Activated T-helper 1 cell treated with anti-CD3 and anti-CD28 coated beads, Interleukin-12 subunit alpha, Interleukin-12 subunit beta, Interleukin-2, Interleukin-4 antibody, amounts not matched to agents 30 ng/mL and 10 ng/mL and 1 ng/mL, durations not matched to agents 14 hours and 24 hours and 36 hours (primary cell): Measurements from ENCODE around the gene RANBP9. TPM values are rescaled to one million over a fixed set of nuclear protein-coding genes. Genes with fewer than 3 reads are reported as not detected.
A peak's percentile ranks its signal among the peaks of the same experiment; 100 is the strongest.

ENCODE experiments used
- DNase-seq: peaks from one replicate; pipeline ENCODE4 v3.0.0; 2021; ENCODE audit warnings: low spot score
- H3K27ac Mint-ChIP-seq: one replicate; pipeline ENCODE4 v1.8.0; 2021; ENCODE audit warnings: mild to moderate bottlenecking, mixed read lengths
- H3K27me3 Mint-ChIP-seq: one replicate; pipeline ENCODE4 v1.8.0; 2022; ENCODE audit warnings: mild to moderate bottlenecking, moderate library complexity, mixed read lengths; ENCODE audit not compliant: insufficient read depth
- H3K36me3 Mint-ChIP-seq: one replicate; pipeline ENCODE4 v1.8.0; 2021; ENCODE audit warnings: low read depth, mixed read lengths
- H3K4me1 Mint-ChIP-seq: one replicate; pipeline ENCODE4 v1.8.0; 2021; ENCODE audit warnings: low read depth, mixed read lengths
- H3K4me3 Mint-ChIP-seq: one replicate; pipeline ENCODE4 v1.8.0; 2021; ENCODE audit warnings: mild to moderate bottlenecking, moderate library complexity, mixed read lengths
- H3K9me3 Mint-ChIP-seq: one replicate; pipeline ENCODE4 v1.8.0; 2021; ENCODE audit warnings: mixed read lengths
- intact Hi-C: fragments of 100-400 bp; cut with micrococcal nuclease; formaldehyde crosslinking; loops from one replicate; pipeline ENCODE4 v1.15.1; 2024
- total RNA-seq: library from RNA; stranded (reverse); gene quantifications from 2 replicates; pipeline ENCODE4 v1.2.3, GENCODE V29; 2022

Gene RANBP9
- total RNA-seq, 1 donor from 2014 or later, result 58.4 TPM

- Mint-ChIP-seq H3K4me1 (peaks cover 19% of the 10 kb centered on the region), H3K9me3 (no peaks in the 10 kb centered on the region), H3K4me3 (peak overlapping the region; percentile 79), H3K27ac (peak overlapping the region; percentile 71), H3K36me3 (peaks cover 2% of the 10 kb centered on the region), H3K27me3 (peaks cover 9% of the 10 kb centered on the region)
- intact Hi-C loops, result loop anchor here (1.0 to 5.0 kb wide), 9 partner anchors 42 to 501 kb away; partner anchors contain the start of genes GFOD1, MCUR1 and NOL7
- no peak for DNase-seq
Observed at GRCh38 chr6:13573669-13574110, 137.9 kb downstream of the RANBP9 start.

GRCh38 chr6:13572951-13573654, 138.5 kb downstream of the RANBP9 start:
- Mint-ChIP-seq H3K4me1 (peaks cover 19% of the 10 kb centered on the region), H3K27ac (peak overlapping the region; percentile 26), H3K9me3 (no peaks in the 10 kb centered on the region), H3K4me3 (peak overlapping the region; percentile 79), H3K36me3 (peaks cover 2% of the 10 kb centered on the region), H3K27me3 (peaks cover 11% of the 10 kb centered on the region)
- intact Hi-C loops, result loop anchor here (5.0 kb wide), 1 partner anchor 214 kb away; no protein-coding TSS in a partner anchor
- no peak for DNase-seq

- intact Hi-C loops, result loop anchor here (5.0 kb wide), 1 partner anchor 215 kb away; no protein-coding TSS in a partner anchor
Observed at GRCh38 chr6:13572240-13572639, 139.4 kb downstream of the RANBP9 start.

More at GRCh38 chr6:13572240-13572639, 139.4 kb downstream of the RANBP9 start:
- Mint-ChIP-seq H3K4me1 (peaks cover 19% of the 10 kb centered on the region), H3K9me3 (no peaks in the 10 kb centered on the region), H3K27ac (peak overlapping the region; percentile 14), H3K4me3 (peak overlapping the region; percentile 60), H3K27me3 (peaks cover 11% of the 10 kb centered on the region), H3K36me3 (no peaks in the 10 kb centered on the region)
- no peak for DNase-seq

Other genes starting within 250 kb of the RANBP9 start
- 12.4 and 13.6 TPM in 2 replicates for gene GFOD1, start 224.2 kb downstream of the RANBP9 start, total RNA-seq
- gene SIRT5, start 137.2 kb downstream of the RANBP9 start, total RNA-seq, result 8.4 and 10.1 TPM in 2 replicates
- gene NOL7, start 96.5 kb downstream of the RANBP9 start, total RNA-seq, result 97.7 and 100 TPM in 2 replicates
- 37.8 and 40.2 TPM in 2 replicates for gene MCUR1, start 102.7 kb upstream of the RANBP9 start, total RNA-seq
- gene RNF182, start 213.1 kb upstream of the RANBP9 start, total RNA-seq, result not detected in 2 replicates